Fibroblast of mammary gland (primary cell): Measurements from ENCODE around the gene SLC22A4.

Source experiments
- DNase-seq: peaks from one replicate; pipeline ENCODE4 v3.0.0-alpha.2; 2010; ENCODE audit warnings: low read depth
- H3K4me3 ChIP-seq: 2 replicates; pipeline ENCODE4 v1.5.1; 2011; ENCODE audit warnings: low read depth, mild to moderate bottlenecking, low read length, moderate library complexity; ENCODE audit not compliant: control insufficient read depth
- TF ChIP-seq, protein P1 (sequence below): conservative IDR thresholded peaks from 2 replicates; pipeline ENCODE4 v1.5.1; 2011; ENCODE audit warnings: low read depth, low read length, inconsistent platforms; ENCODE audit not compliant: control insufficient read depth, insufficient read depth

SLC22A4 gene

DNA sequence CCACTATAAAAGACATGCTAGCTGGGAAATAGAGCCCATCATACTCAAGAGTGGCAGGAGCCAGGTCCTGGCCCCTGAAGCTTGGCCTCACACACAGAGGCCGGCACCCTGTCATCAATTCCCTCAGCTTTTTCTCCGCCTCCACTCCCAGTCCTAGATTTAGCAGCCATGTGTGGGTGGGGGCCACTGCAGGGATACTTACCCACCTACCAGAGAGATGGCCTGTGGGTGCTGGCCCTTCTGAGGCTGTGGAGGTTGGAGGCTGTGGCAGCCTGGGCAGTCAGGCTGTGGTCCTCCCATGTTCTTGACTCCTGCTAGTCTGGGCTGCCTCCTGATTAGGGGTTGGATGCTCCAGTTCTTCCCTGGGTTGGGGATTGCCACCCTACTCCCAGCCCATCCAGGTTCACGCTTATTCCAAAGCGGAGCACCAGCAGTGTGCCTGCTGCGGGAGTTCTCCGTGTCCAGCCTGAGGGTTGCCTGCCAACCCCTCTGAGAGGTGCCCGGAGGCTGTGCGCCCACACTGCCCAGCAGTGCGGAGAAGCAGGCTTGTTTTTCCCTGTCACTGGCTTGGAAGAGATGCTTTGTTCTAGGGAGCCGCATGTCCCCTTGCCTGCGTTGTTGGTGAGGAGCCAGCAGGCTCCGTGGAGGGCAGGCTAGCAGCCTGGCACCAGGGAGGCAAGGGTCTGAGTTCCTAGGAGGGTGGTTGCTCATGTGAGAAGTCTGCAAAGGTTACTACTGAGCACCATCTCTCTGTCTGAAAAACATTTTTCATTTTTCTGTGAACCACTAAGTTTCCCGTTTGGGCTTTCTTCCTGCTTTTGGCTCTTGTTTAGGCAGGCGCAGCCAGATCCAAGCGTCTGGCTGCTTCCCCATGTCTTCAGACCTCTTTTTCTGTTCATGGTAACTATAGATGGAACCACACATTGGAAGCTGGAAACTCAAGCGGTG, 82.8 kb downstream of the SLC22A4 start:
- TF ChIP-seq, protein P1, sequence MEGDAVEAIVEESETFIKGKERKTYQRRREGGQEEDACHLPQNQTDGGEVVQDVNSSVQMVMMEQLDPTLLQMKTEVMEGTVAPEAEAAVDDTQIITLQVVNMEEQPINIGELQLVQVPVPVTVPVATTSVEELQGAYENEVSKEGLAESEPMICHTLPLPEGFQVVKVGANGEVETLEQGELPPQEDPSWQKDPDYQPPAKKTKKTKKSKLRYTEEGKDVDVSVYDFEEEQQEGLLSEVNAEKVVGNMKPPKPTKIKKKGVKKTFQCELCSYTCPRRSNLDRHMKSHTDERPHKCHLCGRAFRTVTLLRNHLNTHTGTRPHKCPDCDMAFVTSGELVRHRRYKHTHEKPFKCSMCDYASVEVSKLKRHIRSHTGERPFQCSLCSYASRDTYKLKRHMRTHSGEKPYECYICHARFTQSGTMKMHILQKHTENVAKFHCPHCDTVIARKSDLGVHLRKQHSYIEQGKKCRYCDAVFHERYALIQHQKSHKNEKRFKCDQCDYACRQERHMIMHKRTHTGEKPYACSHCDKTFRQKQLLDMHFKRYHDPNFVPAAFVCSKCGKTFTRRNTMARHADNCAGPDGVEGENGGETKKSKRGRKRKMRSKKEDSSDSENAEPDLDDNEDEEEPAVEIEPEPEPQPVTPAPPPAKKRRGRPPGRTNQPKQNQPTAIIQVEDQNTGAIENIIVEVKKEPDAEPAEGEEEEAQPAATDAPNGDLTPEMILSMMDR = no peak
- no peak for DNase-seq
- H3K4me3 ChIP-seq = no peak overlapping the region

- H3K4me3 ChIP-seq = no peak overlapping the region
- DNase-seq = no peak
- TF ChIP-seq, protein P1 = no peak
Measured at GRCh38 chr5:132377738-132378137, 83.5 kb downstream of the SLC22A4 start.

DNA sequence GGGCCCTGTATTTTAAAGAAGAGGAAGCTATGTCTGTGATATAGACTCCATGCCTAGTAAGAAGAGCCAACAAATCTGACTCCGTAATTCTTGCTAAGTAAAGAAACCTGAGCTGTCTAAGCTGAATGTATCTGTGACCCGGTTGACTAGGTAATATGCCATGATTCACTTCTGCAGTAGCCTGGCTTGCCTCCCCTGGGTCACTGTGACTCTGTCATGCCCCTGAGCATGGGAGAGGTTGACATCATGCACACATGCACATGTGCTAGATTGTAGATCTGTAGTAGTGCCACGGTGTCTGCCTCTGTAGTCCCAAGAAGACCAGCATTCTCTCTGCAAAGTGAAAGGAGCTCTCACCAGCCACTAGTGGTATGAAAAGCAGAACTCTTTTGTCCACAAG, 84.4 kb downstream of the SLC22A4 start:
- no peak for DNase-seq
- TF ChIP-seq, protein P1 = no peak
- no peak overlapping the region for H3K4me3 ChIP-seq

DNA sequence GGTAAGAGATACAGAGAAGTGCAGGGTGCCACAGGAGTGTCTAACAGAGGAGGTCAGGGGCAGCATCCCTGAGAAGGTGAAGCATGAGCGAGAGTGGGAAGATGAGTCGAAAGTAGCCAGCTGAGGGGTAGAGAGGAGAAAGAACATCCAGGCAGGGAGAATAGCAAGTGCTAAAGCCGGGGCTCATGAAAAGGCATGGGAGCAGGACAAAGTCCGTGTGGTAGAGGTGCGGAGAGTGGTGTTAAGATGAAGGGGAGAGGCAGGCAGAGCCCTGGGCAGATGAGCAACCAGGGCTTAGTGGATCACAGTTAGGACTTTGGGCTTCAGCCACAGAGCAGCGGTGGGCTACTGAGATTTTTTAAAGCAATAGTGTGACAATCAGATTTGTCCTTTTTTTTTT, 85.9 kb downstream of the SLC22A4 start:
- no peak overlapping the region for H3K4me3 ChIP-seq
- TF ChIP-seq, protein P1 = no peak
- DNase-seq = no peak

DNA sequence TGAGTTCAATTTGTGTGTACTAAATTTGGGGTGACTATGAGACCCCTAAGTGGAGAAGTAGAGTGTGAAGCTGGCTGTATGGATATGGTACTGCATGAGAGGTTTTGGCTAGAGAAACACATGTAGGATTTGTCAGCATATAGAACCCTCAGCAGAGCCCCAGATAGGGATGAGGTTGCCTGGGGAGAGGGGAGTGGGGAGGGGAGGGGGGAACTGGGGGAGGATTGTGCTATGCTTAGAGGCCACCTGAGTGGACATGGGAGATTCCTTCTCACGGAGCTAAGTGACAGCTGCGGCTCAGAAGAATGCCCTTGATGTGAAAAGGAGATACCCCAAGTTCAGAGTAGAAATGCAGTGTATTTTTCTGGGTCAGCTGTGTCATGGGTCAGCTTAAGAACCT, 86.5 kb downstream of the SLC22A4 start:
- TF ChIP-seq, protein P1 = no peak
- no peak for DNase-seq
- no peak overlapping the region for H3K4me3 ChIP-seq

- TF ChIP-seq, protein P1 = no peak
- no peak overlapping the region for H3K4me3 ChIP-seq
- DNase-seq = no peak
Measured at GRCh38 chr5:132381614-132382013, 87.4 kb downstream of the SLC22A4 start.
